GM19238 (cell line): Measurements from ENCODE around the gene CACNG8.

Experiments used
- DNase-seq: peaks from one replicate; pipeline ENCODE4 v3.0.0; 2011; ENCODE audit warnings: low spot score; ENCODE audit not compliant: insufficient read length

CACNG8 gene

DNA sequence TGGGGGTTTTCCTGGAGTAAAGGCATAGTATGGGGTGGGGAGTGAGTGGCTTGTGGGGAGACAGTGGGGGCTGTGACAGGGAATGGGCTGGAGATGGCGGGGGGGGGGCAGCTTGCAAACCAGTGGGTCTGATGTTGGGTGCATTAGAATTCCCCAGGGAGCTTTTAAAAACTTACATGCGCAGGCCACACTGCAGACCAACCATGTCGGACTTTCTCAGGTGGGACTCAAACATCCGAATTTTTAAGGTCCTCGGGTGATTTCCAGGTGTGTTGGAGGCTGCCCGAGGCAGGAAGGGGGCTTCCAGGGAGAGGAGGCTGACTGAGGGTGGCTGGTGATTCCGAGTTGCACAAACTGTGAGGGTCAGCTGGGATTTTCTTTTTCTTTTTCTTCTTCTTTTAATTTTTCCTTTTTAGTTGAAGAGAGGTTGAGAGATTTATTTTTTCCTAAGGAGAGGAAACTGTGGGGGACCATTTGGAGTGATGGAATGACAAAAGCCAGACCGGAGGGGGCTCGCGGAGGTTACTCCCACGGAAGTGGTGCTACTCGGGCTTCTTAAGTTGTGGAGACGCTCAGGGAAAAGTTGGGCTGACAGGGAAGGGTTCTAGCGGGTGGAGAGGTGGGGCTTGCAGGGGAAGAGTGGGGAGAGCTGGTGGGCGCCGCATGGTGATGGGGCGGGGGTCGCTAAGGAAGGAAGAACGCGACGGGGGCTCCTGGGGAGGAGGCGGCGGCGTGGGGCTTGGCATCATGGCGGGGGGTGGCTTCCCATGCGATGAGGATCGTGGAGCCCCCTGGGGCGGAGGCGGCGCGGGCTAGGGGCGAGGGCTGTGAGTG is 997 bp upstream of the CACNG8 start:
- DNase-seq, result no peak

DNA sequence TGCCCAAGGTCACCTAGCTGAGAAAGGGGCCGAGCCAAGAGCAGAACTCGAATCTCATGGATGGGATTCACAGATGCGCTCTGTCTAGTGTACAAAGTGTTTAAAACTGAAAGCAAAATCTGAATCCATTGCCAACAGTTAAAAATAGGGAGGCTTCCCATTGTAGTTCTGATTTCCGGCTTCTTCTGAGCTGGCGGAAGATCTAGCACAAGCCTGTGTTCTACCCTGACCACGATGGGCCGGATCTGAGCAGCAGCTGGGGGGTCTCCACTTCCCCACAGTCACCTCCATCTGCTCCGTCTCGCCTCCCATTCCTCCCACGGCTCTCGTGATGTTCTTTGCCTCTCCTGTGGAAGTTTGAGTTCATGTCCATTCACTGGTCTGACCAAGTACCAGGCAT is 2.4 kb downstream of the CACNG8 start:
- DNase-seq, result no peak

DNA sequence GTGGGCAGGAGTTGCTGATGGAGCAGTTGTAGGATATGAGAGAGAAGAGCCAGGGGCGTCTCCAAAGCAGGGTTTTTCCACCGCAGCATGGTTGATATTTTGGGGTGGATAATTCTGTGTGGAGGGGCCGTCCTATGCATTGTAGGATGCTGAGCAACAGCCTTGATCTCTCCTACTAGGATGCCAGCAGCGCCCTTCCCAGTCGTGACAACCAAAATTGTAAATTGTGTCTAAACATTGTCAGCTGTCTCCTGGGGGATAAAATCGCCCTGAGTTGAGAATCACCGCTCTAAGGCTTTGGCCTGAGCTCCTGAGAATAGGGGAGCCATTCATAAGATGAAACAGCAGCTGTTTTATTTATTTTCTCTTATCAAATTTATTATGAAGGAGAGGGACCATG is 4.2 kb downstream of the CACNG8 start:
- no peak for DNase-seq

DNA sequence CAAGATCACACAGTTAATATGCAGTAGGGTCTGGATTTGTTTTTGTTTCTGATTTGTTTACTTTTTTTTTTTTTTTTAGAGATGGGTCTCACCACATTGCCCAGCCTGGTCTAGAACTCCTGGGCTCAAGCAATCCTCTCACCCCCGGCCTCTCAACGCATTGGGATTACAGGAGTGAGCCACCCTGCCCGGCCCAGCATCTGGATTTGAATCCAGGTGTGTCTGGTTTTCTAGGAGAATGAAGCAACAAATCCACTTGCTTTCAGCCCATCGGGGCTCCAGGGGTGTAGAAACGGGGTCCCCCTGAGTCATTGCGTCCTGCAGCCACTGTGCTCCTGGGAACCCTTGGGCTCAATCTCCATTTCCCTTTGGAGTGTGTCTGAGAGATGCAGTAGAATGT is 6.6 kb downstream of the CACNG8 start:
- DNase-seq, result no peak

DNA sequence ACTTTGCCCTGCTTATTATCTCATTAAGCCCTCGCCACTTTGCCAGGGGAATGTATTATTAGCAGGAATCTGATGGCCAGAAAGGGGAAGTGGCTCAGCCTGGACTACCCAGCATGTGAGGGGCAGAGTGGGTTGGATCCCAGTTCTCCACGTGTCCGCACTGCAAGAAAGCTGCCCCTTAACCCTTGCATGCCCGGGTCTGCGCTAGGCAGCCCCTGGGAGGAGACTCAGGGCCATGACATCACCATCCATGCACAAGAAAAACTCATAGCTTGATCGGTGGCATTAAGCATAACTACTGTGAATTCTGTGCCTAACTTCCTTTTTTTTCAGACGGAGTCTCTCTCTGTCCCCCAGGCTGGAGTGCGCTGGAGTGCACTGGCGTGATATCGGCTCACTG is 8.9 kb downstream of the CACNG8 start:
- DNase-seq, result no peak

DNA sequence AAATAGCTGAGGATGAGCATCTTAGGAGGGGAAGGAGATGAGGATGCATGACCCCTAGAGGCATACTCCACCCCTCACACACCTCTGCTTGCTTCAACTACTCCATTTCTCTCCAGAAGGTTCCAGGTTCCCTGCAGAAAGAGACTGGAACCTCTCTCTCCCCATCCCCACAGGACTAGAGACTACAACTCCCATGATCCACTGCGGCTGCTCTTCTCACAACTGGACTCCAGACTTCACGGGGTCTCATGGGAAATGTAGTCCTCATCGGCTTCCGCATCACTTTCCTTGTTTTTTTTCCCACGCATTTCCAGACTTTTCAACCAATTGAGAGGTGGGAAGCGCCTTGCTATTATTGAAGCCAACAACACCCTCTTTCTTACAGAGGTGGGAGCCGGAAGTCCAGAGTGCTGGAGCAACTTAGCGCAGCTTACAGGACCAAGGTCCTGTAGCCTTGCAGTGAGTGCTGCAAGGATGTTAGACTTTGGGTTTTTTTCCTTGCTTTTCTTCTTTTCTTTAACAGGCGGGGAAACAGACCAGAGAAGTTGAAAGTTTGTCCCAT is 14.8 kb downstream of the CACNG8 start:
- no peak for DNase-seq

DNA sequence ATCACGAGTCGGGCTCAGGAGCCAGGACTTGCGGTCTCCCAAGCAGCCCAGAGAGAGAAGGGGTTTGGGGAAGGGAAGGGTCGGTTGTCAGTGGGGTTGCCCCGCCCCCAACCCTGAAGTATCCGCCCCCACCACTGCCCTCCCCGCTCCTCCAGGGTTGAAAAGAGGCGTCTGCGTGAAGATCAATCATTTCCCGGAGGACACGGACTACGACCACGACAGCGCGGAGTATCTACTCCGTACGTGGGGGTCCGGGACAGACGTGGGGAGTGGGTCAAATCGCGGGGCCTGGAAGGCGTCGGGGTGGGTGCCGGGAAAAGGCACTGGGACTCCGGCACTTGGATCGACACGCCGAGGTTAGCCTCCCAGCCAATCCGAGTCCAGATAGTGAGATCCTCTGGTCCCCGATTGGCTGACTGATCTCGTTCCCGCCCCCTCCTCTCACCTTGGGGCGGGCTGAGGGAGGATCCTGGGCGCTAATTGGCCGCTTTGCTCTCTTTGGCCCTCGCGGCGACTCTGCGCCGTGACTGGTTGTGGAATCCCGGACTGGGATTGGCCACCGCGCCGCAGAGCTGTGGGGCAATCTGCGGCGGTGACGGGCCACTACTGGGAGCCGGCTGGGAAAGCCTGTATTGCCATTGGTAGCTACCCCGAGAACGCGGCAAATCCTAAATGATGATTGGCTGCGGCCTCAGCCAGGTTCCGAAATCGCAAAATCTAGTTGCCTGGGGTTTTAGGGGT is 15.4 kb downstream of the CACNG8 start:
- no peak for DNase-seq

DNA sequence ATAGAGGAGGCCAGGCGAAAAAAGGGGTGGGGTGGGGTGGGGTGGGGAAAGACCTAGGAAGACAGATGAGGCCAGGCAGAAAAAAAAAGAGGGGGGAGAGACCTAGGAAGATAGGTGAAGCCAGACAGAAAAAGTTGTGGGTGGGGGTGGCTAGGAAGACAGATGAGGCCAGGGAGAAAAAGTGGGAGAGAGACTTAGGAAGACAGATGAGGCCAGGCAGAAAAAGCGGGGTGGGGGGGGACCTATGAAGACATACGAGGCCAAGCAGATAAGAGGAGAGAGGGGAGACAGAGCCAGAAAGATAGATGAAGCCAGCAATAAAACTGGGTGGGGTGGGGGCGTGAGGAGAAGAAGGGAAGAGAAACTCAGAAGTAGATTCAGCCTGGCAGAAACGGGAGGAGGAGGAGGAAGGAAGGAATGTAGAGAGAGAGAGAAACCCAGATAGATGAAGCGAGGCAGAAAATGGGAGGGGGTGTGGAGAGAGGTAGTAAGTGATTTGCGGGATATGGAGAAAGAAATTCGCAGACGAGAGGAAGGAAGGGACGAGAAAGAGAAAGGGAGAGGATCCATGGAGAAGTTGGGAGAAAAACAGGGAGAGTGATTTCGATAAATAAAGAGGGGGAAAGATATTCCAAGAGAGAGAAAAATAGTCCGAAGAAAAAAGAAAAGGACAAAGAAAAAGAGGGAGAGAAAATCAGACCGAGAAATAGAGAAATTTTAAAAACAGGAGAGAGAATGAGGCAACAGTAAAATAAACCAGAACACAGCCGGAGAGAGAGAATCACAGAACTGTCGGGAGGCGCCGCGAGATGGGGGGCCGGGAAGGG is 16.5 kb downstream of the CACNG8 start:
- DNase-seq, result no peak

DNA sequence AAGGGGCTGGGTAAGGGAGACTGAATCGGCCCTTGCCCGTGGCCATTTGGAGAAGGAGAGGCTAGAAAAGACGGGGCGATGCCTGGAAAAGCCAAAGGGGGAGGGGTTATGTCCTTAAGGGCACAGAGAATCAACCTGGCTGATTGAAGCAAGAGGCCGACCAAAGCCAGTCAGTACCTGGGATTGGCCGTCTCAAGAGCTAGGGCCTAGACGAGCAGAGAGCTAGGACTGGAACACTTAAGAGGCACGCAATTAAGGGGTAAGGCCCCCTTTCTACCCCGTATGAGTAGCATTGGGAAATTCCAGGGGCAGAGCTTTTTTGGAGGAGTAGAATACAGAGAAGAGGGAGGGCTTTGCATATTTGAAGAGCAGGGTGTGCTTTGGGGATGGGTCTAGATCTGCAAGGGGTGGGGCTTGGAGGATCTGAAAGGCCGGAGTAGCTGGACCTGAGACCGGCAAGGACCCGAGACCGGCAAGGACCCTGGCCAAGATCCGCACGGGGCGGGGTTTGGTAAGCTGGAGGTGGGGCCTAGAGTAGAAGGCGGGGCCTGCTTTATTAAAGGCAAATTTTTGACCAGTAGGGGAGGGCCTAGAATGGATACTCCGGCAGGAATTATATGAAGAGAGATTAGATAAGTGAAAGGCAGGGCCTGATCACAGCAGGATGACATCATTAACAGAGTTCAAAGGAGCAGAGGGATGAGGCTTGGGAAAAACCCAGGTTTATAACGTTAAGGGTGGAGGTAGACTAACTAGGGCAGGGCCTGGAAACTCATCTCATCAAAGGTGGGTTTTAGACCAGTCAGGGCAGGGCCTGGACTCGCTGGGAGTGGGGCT is 18.0 kb downstream of the CACNG8 start:
- DNase-seq, result no peak

DNA sequence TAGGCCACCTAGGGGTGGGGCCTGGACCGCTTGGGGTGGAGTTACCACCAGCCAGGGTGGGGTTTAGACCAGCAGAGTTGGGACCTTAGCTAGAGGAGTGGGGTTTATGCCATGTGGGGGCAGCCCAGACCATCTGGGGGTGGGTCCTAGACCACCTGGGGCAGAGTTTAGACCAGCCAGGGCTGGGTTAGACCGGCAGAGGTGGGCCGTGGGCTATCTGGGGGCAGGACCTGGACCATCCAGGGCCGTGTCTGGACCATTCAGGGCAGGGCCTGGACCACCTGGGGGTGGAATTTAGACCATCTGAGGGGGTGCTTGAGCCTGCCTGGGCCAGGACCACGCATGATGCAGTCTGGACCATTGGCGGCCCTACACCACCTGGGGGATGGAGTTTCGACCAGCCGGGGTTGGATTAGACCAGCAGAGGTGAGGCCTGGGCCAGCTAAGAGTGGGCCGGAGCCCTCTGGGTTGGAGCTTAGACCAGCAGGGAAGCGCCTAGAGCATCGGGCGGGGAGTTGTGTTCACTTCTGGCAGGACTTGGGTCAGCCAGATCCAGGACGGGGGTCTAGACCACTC is 18.7 kb downstream of the CACNG8 start:
- no peak for DNase-seq

DNA sequence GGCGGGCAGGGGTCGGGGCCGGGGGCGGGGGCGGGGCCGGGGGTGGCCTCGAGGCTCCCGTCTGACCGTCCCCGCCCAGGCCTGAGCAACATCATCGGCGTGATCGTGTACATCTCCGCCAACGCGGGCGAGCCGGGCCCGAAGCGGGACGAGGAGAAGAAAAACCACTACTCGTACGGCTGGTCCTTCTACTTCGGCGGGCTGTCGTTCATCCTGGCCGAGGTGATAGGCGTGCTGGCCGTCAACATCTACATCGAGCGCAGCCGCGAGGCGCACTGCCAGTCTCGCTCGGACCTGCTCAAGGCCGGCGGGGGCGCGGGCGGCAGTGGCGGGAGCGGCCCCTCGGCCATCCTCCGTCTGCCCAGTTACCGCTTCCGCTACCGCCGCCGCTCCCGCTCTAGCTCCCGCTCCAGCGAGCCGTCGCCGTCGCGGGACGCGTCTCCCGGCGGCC is 19.3 kb downstream of the CACNG8 start:
- DNase-seq, result no peak

DNA sequence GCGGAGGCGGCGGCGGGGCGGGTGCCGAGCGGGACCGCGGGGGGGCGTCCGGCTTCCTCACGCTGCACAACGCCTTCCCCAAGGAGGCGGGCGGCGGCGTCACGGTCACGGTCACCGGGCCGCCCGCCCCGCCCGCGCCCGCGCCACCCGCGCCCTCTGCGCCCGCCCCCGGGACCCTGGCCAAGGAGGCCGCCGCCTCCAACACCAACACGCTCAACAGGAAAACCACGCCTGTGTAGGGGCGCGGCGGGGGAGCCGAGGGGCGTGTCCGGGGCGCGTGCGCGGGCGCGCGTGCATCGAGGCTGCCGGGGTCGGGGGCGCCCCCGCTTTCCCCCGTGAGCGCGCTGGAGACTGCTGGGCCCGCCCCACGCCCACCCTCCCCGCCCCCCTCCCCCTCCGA is 19.9 kb downstream of the CACNG8 start:
- DNase-seq, result no peak

DNA sequence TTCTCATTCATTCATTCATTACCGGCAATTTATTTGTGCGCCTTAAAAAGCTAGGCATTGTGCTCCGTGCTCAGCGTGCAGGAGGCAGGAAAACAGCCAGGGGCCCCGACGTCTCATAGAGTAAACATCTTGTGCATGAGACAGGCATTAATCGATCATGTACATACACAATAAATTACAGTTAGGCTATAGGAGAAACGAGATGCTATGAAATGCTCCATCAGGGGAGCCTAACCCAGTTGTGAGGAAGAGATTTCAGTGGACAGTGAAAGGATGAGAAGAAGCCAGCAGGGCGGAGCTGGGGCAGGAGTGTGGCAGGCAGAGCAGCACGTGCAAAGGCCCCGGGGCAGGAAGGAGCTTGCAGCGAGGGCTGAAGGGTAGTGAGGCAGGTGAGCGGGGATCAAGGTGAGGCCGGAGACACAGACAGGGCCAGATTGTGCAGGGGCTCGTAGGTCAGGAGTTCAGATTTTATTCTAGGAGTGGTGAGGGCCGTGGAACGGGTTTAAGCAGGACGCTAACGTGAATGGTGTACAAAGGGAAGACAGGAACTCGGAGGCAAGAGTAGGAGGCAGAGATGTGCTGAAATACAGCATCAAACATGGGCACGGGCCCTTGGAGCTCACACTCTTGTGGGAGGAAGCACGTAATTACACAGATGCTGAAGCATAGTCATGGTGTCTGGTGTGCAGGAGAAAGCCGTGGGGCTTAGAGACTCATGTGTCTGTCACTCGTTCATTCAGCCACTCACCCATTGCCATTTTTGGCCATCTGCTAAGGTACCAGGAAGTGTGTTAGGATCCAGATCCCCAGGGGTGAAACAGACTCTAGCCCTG is 20.9 kb downstream of the CACNG8 start:
- DNase-seq, result no peak

DNA sequence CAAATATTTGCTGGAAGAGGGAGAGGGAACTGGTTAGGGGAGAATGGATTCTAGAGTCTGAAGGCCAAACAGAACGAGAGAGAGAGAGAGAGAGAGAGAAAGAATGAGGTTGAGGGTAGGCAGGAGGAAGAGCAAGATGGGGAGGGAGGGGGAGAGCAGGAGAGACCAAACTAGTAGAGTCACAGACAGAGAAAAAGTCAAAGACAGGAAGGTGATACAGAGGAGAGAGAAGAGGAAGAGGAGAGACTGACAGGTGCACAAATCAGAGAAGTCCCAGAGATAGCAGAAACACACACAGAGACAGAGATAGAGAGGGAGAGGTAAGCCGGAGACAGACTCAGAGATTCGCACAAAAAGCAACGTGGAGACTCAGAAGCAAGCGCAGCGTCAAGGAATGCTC is 23.1 kb downstream of the CACNG8 start:
- DNase-seq, result no peak

DNA sequence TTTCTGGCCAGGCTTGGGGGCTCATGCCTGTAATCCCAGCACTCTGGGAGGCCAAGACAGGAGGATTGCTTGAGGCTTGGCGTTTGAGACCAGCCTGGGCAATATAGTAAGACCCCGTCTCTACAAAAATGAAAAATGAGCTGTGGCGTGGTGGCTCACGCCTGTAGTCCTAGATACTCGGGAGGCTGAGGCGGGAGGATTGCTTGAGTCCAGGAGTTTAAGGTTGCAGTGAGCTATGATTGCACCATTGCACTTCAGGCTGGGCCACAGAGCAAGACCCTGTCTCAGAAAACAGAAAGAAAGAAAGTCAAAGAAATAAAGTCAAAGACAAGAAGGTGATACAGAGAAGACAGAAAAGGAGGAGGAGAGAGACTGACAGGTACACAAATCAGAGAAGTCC is 26.2 kb downstream of the CACNG8 start:
- no peak for DNase-seq

DNA sequence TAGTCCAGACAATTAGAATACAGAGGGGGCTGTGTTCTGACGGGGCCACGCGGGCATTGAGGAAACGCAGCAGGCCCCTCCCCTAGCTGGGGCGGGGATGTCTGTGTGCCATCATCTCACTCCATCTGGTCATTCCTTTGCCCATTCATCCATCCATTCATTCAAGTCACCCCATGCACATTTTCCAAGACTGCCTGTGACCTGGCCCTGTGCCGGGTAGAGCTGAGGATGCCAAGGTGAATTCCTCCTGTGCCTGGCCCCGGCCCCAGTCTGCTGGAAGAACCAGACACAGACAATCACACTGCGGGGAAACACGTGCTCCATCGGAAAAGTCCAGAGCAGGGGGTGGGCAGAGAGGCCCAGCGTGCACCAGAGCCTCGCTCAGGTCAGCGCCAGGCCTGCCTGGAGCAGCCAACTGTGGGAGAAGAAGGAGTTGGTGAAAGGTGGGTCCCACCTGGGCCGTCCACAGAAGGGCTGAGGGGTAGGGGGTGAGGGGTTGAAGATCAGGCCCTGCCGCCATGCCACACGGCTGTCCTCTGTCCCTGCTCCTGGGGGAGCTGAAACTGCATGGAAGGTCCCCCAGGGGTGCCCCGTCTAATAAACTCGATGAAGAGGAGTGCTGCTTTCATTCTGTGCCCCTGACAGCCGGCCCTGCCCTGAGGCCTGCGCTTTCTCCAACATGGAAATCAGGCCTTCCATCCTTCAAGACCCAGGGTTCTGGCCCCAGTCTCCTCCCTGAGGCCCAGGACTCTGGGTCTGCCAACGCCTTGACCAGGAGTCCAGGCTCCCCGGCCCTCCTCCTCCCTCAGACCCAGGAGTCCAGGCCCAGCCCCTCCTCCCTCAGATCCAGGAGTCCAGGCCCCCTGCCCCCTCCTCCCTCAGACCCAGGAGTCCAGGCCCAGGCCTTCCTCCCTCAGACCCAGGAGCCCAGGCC is 27.1 kb downstream of the CACNG8 start:
- DNase-seq, result no peak

DNA sequence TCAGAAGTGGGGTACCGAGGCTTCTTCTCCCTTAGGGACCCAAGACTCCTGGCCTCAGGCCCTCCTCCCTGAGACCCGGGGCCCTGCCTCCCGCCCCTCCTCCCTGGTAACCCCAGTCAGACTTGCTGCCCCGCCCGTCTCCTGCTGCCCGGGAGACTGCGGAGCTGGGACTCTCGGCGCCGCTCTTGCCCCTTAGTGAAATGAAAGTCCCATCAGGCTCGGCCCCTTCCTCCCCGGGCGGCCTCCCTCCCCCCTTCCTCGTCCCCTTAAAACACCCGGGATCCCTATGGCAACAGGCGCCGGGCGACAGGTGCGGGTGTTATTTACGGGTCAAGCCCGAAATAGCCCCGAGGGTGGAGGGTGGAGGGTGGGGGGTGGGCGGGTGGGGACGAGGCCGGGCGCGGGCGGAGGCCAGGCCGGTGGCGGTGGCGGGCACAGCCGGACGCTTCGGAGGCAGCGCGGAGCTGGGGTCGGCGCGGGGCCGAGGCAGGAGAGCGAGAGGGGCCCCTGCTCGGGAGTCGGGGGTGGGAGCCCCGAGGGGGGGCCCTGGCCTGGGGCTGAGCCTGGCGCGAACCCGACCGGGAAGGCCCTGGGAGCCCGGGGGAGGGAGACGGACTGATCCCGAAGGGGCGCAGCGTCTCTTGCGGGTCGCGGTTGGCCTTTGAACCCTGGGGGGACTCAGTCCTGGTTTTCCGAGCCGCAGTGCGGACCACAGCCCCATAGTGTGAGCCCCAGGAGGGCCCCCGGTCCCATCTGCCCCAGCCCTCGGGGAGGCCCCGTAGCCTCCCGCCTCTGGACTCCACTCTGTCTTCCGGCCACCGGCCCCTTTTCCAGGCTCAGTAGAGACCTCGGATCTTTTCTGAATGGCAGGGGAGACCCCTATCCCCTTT is 28.7 kb downstream of the CACNG8 start, which contains the start of gene CACNG6:
TSS of gene CACNG6 (plus strand) at position 414 of the 890 bp plus-strand sequence. CDS start 1,241 bp downstream, outside the sequence.
- DNase-seq, result no peak
